Measurements from ENCODE around the gene MINDY4B. TPM values are rescaled to one million over a fixed set of nuclear protein-coding genes. Genes with fewer than 3 reads are reported as not detected.

MINDY4B gene
- total RNA-seq, 2 donors from 2014 or later: not detected

GRCh38 chr3:150825192-150825915 lies 79.9 kb downstream of the MINDY4B start:
- no peak for TF ChIP-seq POLR2A (IDR thresholded peaks at IDR 0.05)
- no peak for TF ChIP-seq POLR2AphosphoS5 (IDR thresholded peaks at IDR 0.05)
- TF ChIP-seq CTCF (IDR thresholded peaks at IDR 0.05): no peak
- no peaks in the 10 kb centered on the region for H3K4me1 ChIP-seq (replicated peaks)
- no peaks in the 10 kb centered on the region for H3K27me3 ChIP-seq (replicated peaks; ENCODE audit: insufficient read depth)
- H3K4me3 ChIP-seq: no peak overlapping the region
- WGBS: 73% methylated on average over 6 of the region's 6 CpGs
- no peak for DNase-seq (ENCODE audit: low spot score)
- H3K27ac ChIP-seq: no peak overlapping the region
- H3K36me3 ChIP-seq: no peaks in the 10 kb centered on the region
- intact Hi-C loops (cut with DNase I): no loop called here
- H3K9me3 ChIP-seq: no peaks in the 10 kb centered on the region

- TF ChIP-seq CTCF (IDR thresholded peaks at IDR 0.05): no peak
- no peak for TF ChIP-seq POLR2A (IDR thresholded peaks at IDR 0.05)
- no peak for TF ChIP-seq POLR2AphosphoS5 (IDR thresholded peaks at IDR 0.05)
- H3K27ac ChIP-seq: no peak overlapping the region
- H3K27me3 ChIP-seq (replicated peaks; ENCODE audit: insufficient read depth): no peaks in the 10 kb centered on the region
- no peaks in the 10 kb centered on the region for H3K36me3 ChIP-seq
- no peak for DNase-seq (ENCODE audit: low spot score)
- 89% methylated on average over 3 of the region's 3 CpGs for WGBS
- intact Hi-C loops (cut with DNase I): no loop called here
- H3K9me3 ChIP-seq: no peaks in the 10 kb centered on the region
- no peaks in the 10 kb centered on the region for H3K4me1 ChIP-seq (replicated peaks)
- H3K4me3 ChIP-seq: no peak overlapping the region
Observed at GRCh38 chr3:150823277-150823676, 82.0 kb downstream of the MINDY4B start.

- intact Hi-C loops (cut with DNase I): no loop called here
- Histone ChIP-seq H3K4me1 (replicated peaks) (no peaks in the 10 kb centered on the region), H3K36me3 (no peaks in the 10 kb centered on the region), H3K4me3 (no peak overlapping the region), H3K27ac (no peak overlapping the region), H3K27me3 (replicated peaks; ENCODE audit: insufficient read depth) (no peaks in the 10 kb centered on the region), H3K9me3 (no peaks in the 10 kb centered on the region)
- 54% methylated on average over 1 of the region's 1 CpG for WGBS
- no peak for DNase-seq (ENCODE audit: low spot score)
- TF ChIP-seq CTCF (IDR thresholded peaks at IDR 0.05) (no peak), POLR2A (IDR thresholded peaks at IDR 0.05) (no peak), POLR2AphosphoS5 (IDR thresholded peaks at IDR 0.05) (no peak)
Observed at GRCh38 chr3:150822636-150823035, 82.6 kb downstream of the MINDY4B start.

Other genes starting within 250 kb of the MINDY4B start
- gene ERICH6, start 201.5 kb downstream of the MINDY4B start, total RNA-seq: under 1 TPM; 0.09 to 0.57 TPM
- gene SIAH2, start 142.3 kb downstream of the MINDY4B start, total RNA-seq: 10 to 100 TPM; 47.4 to 48.9 TPM
- gene CLRN1, start 67.3 kb upstream of the MINDY4B start, total RNA-seq: under 1 TPM in 1 of 2 donors, not detected in 1; 0.23 TPM
- gene MED12L, start 180.2 kb upstream of the MINDY4B start, total RNA-seq: 1 to 10 TPM; 3.6 to 4.3 TPM

Measured in prostate gland (tissue), 2 donors.